ENCODE measurements around the gene SPTAN1.

The SPTAN1 gene

DNA sequence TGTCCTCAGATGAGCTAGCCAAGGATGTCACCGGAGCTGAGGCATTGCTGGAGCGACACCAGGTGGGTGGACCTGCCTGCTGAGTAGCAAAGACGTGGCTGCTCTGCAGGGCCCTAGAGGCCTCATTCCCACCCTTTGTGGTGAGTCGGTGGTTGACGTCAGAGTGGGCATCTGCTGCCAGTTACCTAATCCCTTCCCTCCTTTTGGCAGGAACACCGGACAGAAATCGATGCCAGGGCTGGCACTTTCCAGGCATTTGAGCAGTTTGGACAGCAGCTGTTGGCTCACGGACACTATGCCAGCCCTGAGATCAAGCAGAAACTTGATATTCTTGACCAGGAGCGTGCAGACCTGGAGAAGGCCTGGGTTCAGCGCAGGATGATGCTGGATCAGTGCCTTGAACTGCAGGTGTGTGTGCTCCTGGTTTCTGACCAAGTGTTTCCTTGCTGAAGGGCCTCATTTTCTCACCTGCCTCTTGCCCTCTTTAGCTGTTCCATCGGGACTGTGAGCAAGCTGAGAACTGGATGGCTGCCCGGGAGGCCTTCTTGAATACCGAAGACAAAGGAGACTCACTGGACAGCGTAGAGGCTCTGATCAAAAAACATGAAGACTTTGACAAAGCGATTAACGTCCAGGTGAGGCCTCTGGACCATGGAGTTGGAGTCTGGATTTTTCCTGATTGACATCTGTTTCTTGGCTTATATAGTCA is 55.4 kb downstream of the SPTAN1 start:
- no peak for DNase-seq

DNA sequence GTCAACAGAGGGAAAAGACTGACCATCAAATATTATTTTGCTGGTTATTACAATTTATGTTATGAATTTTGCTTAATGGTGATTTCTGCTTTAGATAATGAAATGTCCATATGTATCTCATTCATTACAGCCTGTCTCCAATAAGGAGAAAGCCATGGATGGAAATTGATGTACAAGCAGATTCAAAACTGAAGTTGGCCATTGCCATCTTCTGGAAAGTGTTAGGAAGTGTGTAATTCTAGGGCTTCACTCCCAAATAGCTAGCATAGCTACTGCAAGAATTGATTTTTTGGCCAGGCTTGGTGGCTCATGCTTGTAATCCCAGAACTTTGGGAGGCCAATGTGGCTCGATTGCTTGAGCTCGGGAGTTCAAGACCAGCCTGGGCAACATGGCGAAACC is 58.5 kb downstream of the SPTAN1 start:
- no peak for DNase-seq

DNA sequence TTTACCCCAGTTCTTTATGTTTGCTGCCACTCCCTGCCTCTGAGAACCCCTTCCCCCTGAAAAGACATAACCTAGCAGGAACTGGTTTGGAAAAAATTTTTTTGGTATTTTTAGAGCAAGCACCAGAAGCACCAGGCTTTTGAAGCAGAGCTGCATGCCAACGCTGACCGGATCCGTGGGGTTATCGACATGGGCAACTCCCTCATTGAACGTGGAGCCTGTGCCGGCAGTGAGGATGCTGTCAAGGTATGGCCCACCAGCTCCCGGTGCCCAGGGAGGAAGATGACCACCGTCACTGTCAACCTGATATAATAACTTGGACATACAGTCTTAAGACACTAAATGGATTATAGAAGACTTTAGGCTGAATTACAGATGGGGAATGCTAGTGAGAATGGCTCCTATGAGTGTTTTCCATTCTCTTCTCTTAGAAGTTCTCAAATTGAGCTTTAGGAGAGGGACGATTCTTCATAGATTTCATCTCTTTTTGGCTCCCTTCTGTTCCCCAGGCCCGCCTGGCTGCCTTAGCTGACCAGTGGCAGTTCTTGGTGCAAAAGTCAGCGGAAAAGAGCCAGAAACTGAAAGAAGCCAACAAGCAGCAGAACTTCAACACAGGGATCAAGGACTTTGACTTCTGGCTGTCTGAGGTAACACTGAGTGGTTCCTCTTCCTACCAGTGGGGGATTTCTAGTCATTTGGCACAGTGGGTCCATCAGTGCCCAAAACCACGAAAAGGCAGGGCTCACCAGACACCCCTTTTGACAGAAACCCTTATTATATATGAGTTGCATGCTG is 59.4 kb downstream of the SPTAN1 start:
- no peak for DNase-seq

- DNase-seq = no peak
These were observed 62.3 kb downstream of the SPTAN1 start for GRCh38 chr9:128614728-128615127.

DNA sequence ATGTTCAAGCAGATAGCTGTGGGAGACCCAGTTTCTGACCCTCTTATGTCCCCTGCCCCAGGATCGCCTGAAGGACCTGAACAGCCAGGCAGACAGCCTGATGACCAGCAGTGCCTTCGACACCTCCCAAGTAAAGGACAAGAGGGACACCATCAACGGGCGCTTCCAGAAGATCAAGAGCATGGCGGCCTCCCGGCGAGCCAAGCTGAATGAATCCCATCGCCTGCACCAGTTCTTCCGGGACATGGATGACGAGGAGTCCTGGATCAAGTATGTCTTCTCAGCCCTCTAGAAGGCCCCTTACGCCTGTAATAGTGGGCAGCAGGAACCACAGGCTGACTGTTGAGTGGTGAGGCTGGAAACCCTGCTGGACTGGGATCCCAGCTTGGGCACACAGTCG is 63.2 kb downstream of the SPTAN1 start:
- DNase-seq = no peak

GRCh38 chr9:128617943-128618342 is 65.6 kb downstream of the SPTAN1 start:
- DNase-seq = no peak

DNA sequence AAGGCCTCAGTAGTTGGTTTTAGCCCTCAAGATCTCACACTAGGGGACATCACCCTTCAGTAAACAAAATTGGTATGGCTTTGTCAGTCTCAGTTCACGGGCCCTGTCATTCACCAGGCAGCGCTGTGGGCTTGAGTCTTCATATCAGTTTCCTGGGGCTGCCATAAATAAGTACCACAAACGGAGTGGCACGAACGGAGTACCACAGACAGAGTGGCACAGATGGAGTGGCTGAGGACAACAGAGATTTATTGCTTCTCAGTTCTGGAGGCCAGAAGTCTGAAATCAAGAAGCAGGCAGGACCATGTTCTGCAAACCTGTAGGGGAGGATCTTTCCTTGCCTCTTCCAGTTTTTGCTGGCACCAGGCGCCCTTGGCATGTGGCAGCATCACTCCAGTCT is 66.7 kb downstream of the SPTAN1 start:
- DNase-seq = no peak

GRCh38 chr9:128619779-128620178 is 67.4 kb downstream of the SPTAN1 start:
- DNase-seq = no peak

GRCh38 chr9:128621730-128622455 is 69.5 kb downstream of the SPTAN1 start:
- no peak for DNase-seq

DNA sequence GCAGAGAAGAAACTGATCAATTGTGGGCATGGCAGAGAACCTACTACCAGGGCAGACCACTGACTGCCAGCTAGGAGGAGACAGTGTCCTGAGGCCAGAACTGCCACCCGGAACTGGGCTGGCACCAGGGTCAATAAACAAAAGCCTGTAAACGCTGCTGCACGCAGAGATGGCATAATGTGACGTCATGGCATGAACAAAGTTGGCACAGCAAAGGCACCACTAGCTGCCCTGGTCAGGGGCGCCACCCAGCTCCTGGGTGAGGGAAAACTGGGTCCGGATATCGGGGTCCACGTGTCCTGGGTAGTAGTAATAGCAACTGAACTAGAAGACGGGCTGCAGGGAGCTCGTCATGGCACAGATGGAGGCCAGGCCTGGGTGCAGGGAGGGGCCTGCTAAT is 72.2 kb downstream of the SPTAN1 start:
- DNase-seq = no peak

DNA sequence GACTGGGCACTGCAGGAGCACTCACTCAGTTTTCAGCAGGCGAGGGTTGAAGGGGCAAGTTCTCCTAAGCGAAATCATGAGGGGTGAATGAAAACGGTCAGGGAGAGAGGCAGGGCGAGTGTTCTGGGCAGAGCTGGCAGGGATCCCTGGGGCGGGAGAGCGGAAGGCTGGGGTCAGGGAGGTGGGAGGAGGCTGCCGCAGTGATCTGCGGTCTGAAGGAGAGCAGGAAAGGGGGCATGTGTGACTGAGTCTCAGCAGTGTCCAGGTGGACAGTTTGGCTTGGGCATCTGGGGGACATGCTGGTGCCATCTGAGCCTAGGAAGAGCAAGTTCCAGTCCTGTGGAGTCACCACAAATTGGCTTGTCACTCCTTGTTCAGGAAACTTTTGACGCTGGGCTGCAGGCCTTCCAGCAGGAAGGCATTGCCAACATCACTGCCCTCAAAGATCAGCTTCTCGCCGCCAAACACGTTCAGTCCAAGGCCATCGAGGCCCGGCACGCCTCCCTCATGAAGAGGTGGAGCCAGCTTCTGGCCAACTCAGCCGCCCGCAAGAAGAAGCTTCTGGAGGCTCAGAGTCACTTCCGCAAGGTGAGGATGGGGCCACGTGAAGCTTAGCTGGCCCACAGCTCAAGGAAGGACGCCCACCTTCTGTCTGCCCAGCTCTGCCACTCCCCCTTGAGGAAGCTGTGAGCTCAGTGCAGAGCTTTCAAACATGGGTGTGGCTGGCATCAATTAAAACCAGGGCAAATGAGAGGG is 73.2 kb downstream of the SPTAN1 start:
- DNase-seq = no peak

DNA sequence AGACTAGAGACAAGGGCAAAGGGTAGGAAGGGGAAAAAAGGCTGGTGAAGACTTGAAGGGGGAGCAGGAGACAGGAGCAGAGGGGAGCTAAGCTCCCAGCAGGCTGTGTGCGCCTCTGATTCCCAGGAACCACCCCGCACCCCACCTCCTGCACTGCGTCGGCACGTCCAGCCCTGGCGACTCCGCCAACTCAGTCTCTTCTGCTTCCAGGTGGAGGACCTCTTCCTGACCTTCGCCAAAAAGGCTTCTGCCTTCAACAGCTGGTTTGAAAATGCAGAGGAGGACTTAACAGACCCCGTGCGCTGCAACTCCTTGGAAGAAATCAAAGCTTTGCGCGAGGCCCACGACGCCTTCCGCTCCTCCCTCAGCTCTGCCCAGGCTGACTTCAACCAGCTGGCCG is 73.8 kb downstream of the SPTAN1 start:
- DNase-seq = no peak

- no peak for DNase-seq
These were observed 74.8 kb downstream of the SPTAN1 start for GRCh38 chr9:128627127-128627715.

DNA sequence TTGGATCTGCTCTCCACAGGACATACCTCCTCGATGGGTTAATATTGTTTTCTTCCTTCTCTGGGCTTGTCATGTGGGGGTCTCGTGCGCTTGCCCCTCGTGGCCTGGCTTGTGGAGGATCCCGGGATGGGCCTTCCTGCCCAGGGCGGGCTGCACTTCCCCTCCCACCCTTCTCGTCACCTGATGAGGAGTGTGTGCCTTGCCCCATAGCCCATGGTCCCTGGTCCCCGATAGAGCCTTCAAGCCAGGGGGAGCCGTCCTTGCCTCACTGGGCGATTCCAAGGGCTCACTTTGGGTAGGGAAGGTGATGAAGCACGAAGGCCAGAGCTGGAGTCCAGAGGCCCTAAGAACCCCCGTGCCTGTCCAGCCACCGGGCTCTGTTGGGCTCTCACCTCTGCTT is 75.5 kb downstream of the SPTAN1 start:
- DNase-seq = no peak

DNA sequence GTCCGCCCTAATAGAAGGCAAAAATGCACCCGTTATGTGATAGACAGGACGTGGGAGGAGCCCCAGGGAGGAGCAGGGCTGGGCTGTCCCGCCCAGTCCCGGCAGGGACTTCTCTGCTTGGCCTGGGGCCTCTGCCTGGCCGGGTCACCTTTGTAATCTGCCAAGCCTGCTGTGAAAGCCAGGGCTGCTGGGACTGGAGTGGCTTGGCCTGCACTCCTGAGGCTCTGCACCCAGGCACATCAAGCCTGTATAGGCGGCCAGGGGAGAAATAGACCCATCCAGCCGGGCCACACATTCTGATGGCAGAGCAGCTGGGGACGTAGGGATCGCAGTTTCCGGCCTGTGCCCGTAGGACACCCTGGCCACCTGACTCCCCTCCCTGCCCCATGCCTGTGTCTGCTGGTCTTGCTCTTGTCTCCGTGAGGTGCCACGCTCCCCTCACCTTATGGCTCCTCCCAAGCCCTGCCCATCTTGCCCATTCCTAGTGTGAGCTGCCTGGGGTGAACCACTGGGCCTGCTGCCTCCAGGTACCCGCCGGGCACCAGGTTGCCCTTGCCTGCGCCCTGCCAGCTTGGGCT is 76.2 kb downstream of the SPTAN1 start:
- no peak for DNase-seq

- no peak for DNase-seq
These were observed 76.7 kb downstream of the SPTAN1 start for GRCh38 chr9:128629136-128629535.

DNA sequence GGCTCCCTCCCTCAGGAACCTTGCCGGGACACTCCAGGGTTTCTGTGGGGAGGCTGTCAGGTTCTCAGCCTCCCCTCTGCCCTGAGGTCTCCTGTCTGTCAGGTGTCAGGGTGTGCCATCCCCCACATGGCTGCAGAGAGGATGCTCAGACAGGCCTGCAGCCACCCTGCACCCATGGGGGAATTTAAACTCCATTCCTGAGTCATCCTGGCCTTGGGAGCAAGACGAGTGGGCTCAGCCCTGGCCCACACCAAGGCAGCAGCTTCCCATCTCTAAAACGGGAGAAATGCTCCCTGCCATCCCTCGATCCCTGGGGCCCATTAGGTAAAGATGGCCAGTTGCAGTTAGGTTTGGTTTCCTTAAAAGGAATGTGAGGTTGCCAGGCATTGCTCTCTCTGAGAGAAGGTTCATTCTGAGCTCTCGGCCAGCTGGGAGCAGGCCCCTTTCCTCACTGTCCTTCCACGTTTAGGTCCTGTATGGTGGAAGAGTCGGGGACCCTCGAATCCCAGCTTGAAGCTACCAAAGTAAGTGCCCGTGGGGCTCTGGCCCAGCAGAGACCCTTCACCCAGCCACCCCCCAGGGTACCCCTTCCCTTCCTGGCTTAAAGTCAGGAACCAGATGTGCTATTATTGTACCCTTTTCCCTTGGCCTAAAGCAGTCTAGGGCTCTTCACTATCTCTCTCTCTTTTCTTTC is 77.6 kb downstream of the SPTAN1 start:
- no peak for DNase-seq

DNA sequence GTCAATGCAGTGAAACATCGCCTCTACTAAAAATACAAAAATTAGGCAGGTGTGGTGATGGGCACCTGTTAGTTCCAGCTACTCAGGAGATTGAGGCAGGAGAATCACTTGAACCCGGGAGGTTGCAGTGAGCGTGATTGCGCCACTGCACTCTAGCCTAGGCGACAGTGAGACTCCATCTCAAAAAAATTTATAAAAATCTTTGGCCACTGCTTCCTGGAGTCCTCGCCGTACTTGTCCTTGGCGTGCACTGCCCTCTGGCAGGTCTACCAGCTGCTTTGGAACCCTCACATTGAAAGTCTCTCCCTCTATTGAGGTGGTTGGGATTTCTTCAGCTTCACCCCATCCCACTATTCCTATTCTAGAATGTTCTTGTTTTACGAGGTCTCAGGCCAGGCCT is 79.2 kb downstream of the SPTAN1 start:
- DNase-seq = no peak

DNA sequence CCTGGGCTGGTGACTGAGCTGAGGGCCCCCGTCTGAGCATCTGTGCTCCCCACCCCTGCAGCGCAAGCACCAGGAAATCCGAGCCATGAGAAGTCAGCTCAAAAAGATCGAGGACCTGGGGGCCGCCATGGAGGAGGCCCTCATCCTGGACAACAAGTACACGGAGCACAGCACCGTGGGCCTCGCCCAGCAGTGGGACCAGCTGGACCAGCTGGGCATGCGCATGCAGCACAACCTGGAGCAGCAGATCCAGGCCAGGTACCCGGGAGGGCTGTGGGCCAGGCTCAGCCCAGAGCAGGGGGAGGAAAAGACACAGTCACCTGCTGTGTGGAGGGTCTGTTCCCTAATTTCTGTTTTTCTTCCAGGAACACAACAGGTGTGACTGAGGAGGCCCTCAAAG is 79.7 kb downstream of the SPTAN1 start:
- no peak for DNase-seq

GRCh38 chr9:128632486-128632885 is 80.1 kb downstream of the SPTAN1 start:
- DNase-seq = no peak

- no peak for DNase-seq
These were observed 80.7 kb downstream of the SPTAN1 start for GRCh38 chr9:128633057-128633456.

- no peak for DNase-seq
These were observed 81.2 kb downstream of the SPTAN1 start for GRCh38 chr9:128633601-128634000.

Measured in kidney glomerular epithelial cell (primary cell).